ENCODE measurements around the gene DLAT.
"Not testable (repeated sequence)": the region's sequence is repeated elsewhere in the genome, so short reads cannot be mapped to it uniquely, and the experiment has no call there.

The DLAT gene

GRCh38 chr11:112005422-112006094 lies 19.6 kb upstream of the DLAT start:
- no peak for DNase-seq

- not testable (repeated sequence) for DNase-seq
Observed at GRCh38 chr11:112006095-112006441, 19.1 kb upstream of the DLAT start.

- not testable (repeated sequence) for DNase-seq
Observed at GRCh38 chr11:112011451-112011850, 13.8 kb upstream of the DLAT start.

- no peak for DNase-seq
Observed at GRCh38 chr11:112012874-112013273, 12.3 kb upstream of the DLAT start.

- DNase-seq: no peak
Observed at GRCh38 chr11:112013497-112014164, 11.6 kb upstream of the DLAT start.

- no peak for DNase-seq
Observed at GRCh38 chr11:112016088-112016764, 9.0 kb upstream of the DLAT start.

GRCh38 chr11:112016765-112017376 lies 8.3 kb upstream of the DLAT start:
- DNase-seq: no peak

- DNase-seq: no peak
Observed at GRCh38 chr11:112017538-112017937, 7.7 kb upstream of the DLAT start.

- no peak for DNase-seq
Observed at GRCh38 chr11:112019066-112019465, 6.1 kb upstream of the DLAT start.

- no peak for DNase-seq
Observed at GRCh38 chr11:112023104-112023503, 2.1 kb upstream of the DLAT start.

GRCh38 chr11:112024178-112024772 lies 933 bp upstream of the DLAT start:
- DNase-seq: no peak

GRCh38 chr11:112025707-112026106 lies 499 bp downstream of the DLAT start:
- no peak for DNase-seq

GRCh38 chr11:112026784-112027410 lies 1.7 kb downstream of the DLAT start:
- DNase-seq: not testable (repeated sequence)

- DNase-seq: no peak
Observed at GRCh38 chr11:112029460-112029859, 4.3 kb downstream of the DLAT start.

- no peak for DNase-seq
Observed at GRCh38 chr11:112033902-112034301, 8.7 kb downstream of the DLAT start.

GRCh38 chr11:112037527-112037926 lies 12.3 kb downstream of the DLAT start:
- DNase-seq: no peak

GRCh38 chr11:112042161-112042960 lies 17.2 kb downstream of the DLAT start:
- no peak for DNase-seq

GRCh38 chr11:112042961-112043304 lies 17.7 kb downstream of the DLAT start:
- DNase-seq: no peak

- no peak for DNase-seq
Observed at GRCh38 chr11:112044961-112045360, 19.8 kb downstream of the DLAT start.

GRCh38 chr11:112046647-112047046 lies 21.4 kb downstream of the DLAT start:
- DNase-seq: not testable (repeated sequence)

GRCh38 chr11:112048256-112048655 lies 23.0 kb downstream of the DLAT start:
- not testable (repeated sequence) for DNase-seq

- DNase-seq: no peak
Observed at GRCh38 chr11:112049777-112050176, 24.6 kb downstream of the DLAT start.
